Mononuclear cell (primary cell): ENCODE measurements around the gene SPR. TPM values are rescaled to one million over a fixed set of nuclear protein-coding genes. Genes with fewer than 3 reads are reported as not detected.
"Not testable (repeated sequence)": the region's sequence is repeated elsewhere in the genome, so short reads cannot be mapped to it uniquely, and the experiment has no call there.

ENCODE experiments used
- H3K27me3 ChIP-seq: 2 replicates; pipeline ENCODE4 v1.6.0; 2011; ENCODE audit warnings: low read length, control low read depth; ENCODE audit not compliant: insufficient read depth
- H3K4me1 ChIP-seq: 2 replicates; pipeline ENCODE4 v1.5.1; 2011; ENCODE audit warnings: mild to moderate bottlenecking, low read length, control low read depth; ENCODE audit not compliant: insufficient read depth
- H3K4me3 ChIP-seq: 2 replicates; pipeline ENCODE4 v1.5.1; 2011; ENCODE audit warnings: mild to moderate bottlenecking, low read length, moderate library complexity
- H3K9me3 ChIP-seq: 2 replicates; pipeline ENCODE4 v1.5.1; 2011; ENCODE audit warnings: low read depth, mild to moderate bottlenecking, control low read depth, low read length
- total RNA-seq: library from RNA; depleted of rRNA; stranded (reverse); fragments of >200 nt; gene quantifications from one replicate; pipeline ENCODE4 v1.2.3, GENCODE V29; 2012

SPR gene
- total RNA-seq, 1 donor: 1.2 TPM

- Histone ChIP-seq H3K4me1 (no peaks in the 10 kb centered on the region), H3K9me3 (no peaks in the 10 kb centered on the region), H3K4me3 (no peak overlapping the region), H3K27me3 (peaks cover 24% of the 10 kb centered on the region)
These were observed 10.8 kb downstream of the SPR start for GRCh38 chr2:72897785-72898584.

GRCh38 chr2:72898585-72898906, 11.3 kb downstream of the SPR start:
- H3K4me1 ChIP-seq: no peaks in the 10 kb centered on the region
- peaks cover 29% of the 10 kb centered on the region for H3K27me3 ChIP-seq
- no peak overlapping the region for H3K4me3 ChIP-seq
- H3K9me3 ChIP-seq: no peaks in the 10 kb centered on the region

- H3K27me3 ChIP-seq: peaks cover 34% of the 10 kb centered on the region
- H3K4me3 ChIP-seq: no peak overlapping the region
- no peaks in the 10 kb centered on the region for H3K9me3 ChIP-seq
- no peaks in the 10 kb centered on the region for H3K4me1 ChIP-seq
These were observed 13.1 kb downstream of the SPR start for GRCh38 chr2:72900191-72900825.

GRCh38 chr2:72901426-72901825, 14.2 kb downstream of the SPR start:
- H3K4me1 ChIP-seq: no peaks in the 10 kb centered on the region
- H3K9me3 ChIP-seq: no peaks in the 10 kb centered on the region
- peaks cover 43% of the 10 kb centered on the region for H3K27me3 ChIP-seq
- H3K4me3 ChIP-seq: no peak overlapping the region

- H3K27me3 ChIP-seq: peaks cover 94% of the 10 kb centered on the region
- H3K4me3 ChIP-seq, H3K9me3 ChIP-seq, H3K4me1 ChIP-seq: not testable (repeated sequence)
These were observed 20.2 kb downstream of the SPR start for GRCh38 chr2:72907369-72907768.

- H3K27me3 ChIP-seq: peaks cover 96% of the 10 kb centered on the region
These were observed 21.5 kb downstream of the SPR start for GRCh38 chr2:72908741-72909140.

GRCh38 chr2:72911256-72911655, 24.0 kb downstream of the SPR start:
- peaks cover 95% of the 10 kb centered on the region for H3K27me3 ChIP-seq
- peaks cover 15% of the 10 kb centered on the region for H3K4me1 ChIP-seq
- no peaks in the 10 kb centered on the region for H3K9me3 ChIP-seq
- no peak overlapping the region for H3K4me3 ChIP-seq

More at GRCh38 chr2:72908741-72909140, 21.5 kb downstream of the SPR start:
- H3K4me3 ChIP-seq: no peak overlapping the region
- no peaks in the 10 kb centered on the region for H3K4me1 ChIP-seq
- H3K9me3 ChIP-seq: no peaks in the 10 kb centered on the region

- peaks cover 33% of the 10 kb centered on the region for H3K4me1 ChIP-seq
- no peaks in the 10 kb centered on the region for H3K9me3 ChIP-seq
- H3K27me3 ChIP-seq: peaks cover 91% of the 10 kb centered on the region
- H3K4me3 ChIP-seq: no peak overlapping the region
These were observed 26.4 kb downstream of the SPR start for GRCh38 chr2:72913486-72914205.

GRCh38 chr2:72914206-72914559, 27.0 kb downstream of the SPR start:
- Histone ChIP-seq H3K9me3 (no peaks in the 10 kb centered on the region), H3K4me1 (peaks cover 36% of the 10 kb centered on the region), H3K27me3 (peaks cover 91% of the 10 kb centered on the region), H3K4me3 (no peak overlapping the region)

GRCh38 chr2:72914589-72915319, 27.5 kb downstream of the SPR start:
- no peak overlapping the region for H3K4me3 ChIP-seq
- peaks cover 91% of the 10 kb centered on the region for H3K27me3 ChIP-seq
- peaks cover 37% of the 10 kb centered on the region for H3K4me1 ChIP-seq
- H3K9me3 ChIP-seq: no peaks in the 10 kb centered on the region

GRCh38 chr2:72915320-72915906, 28.2 kb downstream of the SPR start:
- Histone ChIP-seq H3K4me1 (peaks cover 44% of the 10 kb centered on the region), H3K27me3 (peaks cover 91% of the 10 kb centered on the region), H3K9me3 (no peaks in the 10 kb centered on the region), H3K4me3 (no peak overlapping the region)

- peaks cover 91% of the 10 kb centered on the region for H3K27me3 ChIP-seq
- peaks cover 51% of the 10 kb centered on the region for H3K4me1 ChIP-seq
- H3K4me3 ChIP-seq: peak overlapping the region; percentile 6
- H3K9me3 ChIP-seq: no peaks in the 10 kb centered on the region
These were observed 28.9 kb downstream of the SPR start for GRCh38 chr2:72915907-72916742.

- H3K4me3 ChIP-seq: peak overlapping the region; percentile 6
- peaks cover 51% of the 10 kb centered on the region for H3K4me1 ChIP-seq
- peaks cover 91% of the 10 kb centered on the region for H3K27me3 ChIP-seq
- H3K9me3 ChIP-seq: no peaks in the 10 kb centered on the region
These were observed 29.5 kb downstream of the SPR start for GRCh38 chr2:72916743-72917137.
